Large intestine (tissue), 3 donors: ENCODE results near the gene EVI2B. TPM values are rescaled to one million over a fixed set of nuclear protein-coding genes. Genes with fewer than 3 reads are reported as not detected.

ENCODE experiments used
- DNase-seq, 2 donors: peaks; one replicate each; pipeline versions ENCODE4 v3.0.0 to v3.0.0-alpha.2; 2013
- H3K27ac ChIP-seq: one replicate; pipeline ENCODE4 v1.5.1; 2013; ENCODE audit warnings: low read length
- H3K27me3 ChIP-seq: 2 replicates; pipeline ENCODE4 v1.6.1; 2013; ENCODE audit warnings: low read length; ENCODE audit not compliant: control insufficient read depth, insufficient read depth
- H3K36me3 ChIP-seq: 2 replicates; pipeline ENCODE4 v1.6.1; 2013; ENCODE audit warnings: low read length; ENCODE audit not compliant: control insufficient read depth, insufficient read depth
- H3K4me1 ChIP-seq: one replicate; pipeline ENCODE4 v1.6.1; 2013; ENCODE audit warnings: low read length; ENCODE audit not compliant: control insufficient read depth, insufficient read depth
- H3K4me3 ChIP-seq: one replicate; pipeline ENCODE4 v1.5.1; 2013; ENCODE audit warnings: low read length
- H3K9me3 ChIP-seq: one replicate; pipeline ENCODE4 v1.6.1; 2013; ENCODE audit warnings: mild to moderate bottlenecking, low read depth, low read length, moderate library complexity; ENCODE audit not compliant: control insufficient read depth
- WGBS: methylation state at CpG from one replicate; pipeline ENCODE4 v1.1.5; 2013; ENCODE audit warnings: low lambda C conversion rate; ENCODE audit not compliant: insufficient coverage; 5-methylcytosine and 5-hydroxymethylcytosine counted together
- polyA plus RNA-seq: library from polyadenylated mRNA; unstranded; fragments of 120-200 nt; gene quantifications from one replicate; pipeline ENCODE4 v1.2.1, GENCODE V29; 2013

The EVI2B gene
- polyA plus RNA-seq, 1 donor = 7.9 TPM

DNA sequence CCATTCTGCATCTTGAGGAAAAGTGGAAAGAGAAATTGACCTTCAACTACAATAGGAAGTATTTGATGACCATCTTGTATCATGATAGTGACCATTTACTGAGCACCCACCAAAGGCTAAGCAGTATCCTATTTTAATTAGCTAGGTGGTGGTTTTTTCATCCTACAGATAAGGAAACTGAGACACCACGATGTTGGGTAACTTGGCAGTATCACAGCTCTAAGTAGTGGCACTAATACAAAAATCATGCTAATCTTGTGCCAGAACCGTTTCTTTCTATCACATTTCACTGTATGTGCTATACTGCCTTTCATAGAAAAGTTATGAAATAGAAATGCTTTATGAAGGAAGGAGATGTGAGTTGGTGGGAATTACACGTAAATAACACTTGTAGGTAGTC is 2.3 kb downstream of the EVI2B start:
- Histone ChIP-seq H3K27ac (no peak overlapping the region), H3K4me1 (no peaks in the 10 kb centered on the region), H3K36me3 (no peaks in the 10 kb centered on the region), H3K9me3 (no peaks in the 10 kb centered on the region), H3K27me3 (no peaks in the 10 kb centered on the region), H3K4me3 (no peak overlapping the region)
- DNase-seq = no peak
- WGBS = 90% methylated on average over 2 of the region's 3 CpGs

DNA sequence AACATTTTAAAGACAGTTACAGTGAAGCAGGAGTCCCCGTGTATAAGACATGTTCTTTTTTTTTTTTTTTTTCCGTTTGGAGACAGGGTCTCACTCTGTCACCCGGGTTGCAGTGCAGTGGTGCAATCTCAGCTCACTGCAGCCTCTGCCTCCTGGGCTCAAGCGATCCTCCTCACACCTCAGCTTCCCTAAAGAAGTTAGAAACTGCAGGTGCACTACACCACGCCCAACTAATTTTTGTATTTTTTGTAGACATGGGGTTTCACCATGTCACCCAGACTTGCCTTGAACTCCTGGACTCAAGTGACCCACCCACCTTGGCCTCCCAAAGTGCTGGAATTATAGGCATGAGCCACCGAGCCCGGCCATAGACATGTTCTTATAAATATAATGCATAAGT is 3.0 kb downstream of the EVI2B start:
- no peaks in the 10 kb centered on the region for H3K4me1 ChIP-seq
- no peaks in the 10 kb centered on the region for H3K9me3 ChIP-seq
- no CpG with 5 or more reads among the region's 7 CpGs for WGBS
- H3K4me3 ChIP-seq = no peak overlapping the region
- H3K27ac ChIP-seq = no peak overlapping the region
- no peak for DNase-seq
- H3K27me3 ChIP-seq = no peaks in the 10 kb centered on the region
- H3K36me3 ChIP-seq = no peaks in the 10 kb centered on the region

- no peak overlapping the region for H3K27ac ChIP-seq
- DNase-seq = no peak
- whole genome bisulfite sequencing = 90% methylated on average over 1 of the region's 2 CpGs
Observed at GRCh38 chr17:31310260-31310659, 3.6 kb downstream of the EVI2B start.

DNA sequence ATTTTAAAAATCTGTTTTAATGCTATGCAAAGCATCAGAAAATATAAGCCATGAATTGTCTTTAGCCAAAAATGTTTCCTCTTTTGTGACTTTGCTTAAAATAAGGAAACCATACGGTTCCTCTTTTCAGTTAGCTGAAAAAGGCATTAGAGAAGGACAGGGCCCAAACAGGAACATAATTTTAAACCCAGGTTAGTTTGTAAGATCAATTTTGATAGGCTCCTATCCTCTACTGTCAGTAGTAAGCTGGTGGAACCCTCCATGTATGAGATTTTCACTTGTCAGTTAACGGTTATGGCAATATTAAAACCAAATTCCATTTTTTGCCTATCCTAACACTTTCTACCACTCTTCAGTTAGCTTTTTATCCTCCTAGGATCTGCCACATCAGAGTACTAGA is 4.3 kb downstream of the EVI2B start:
- WGBS = 100% methylated on average over 1 of the region's 2 CpGs
- no peaks in the 10 kb centered on the region for H3K36me3 ChIP-seq
- DNase-seq = no peak
- no peaks in the 10 kb centered on the region for H3K9me3 ChIP-seq
- no peaks in the 10 kb centered on the region for H3K4me1 ChIP-seq
- H3K27ac ChIP-seq = no peak overlapping the region
- no peaks in the 10 kb centered on the region for H3K27me3 ChIP-seq
- no peak overlapping the region for H3K4me3 ChIP-seq

More at GRCh38 chr17:31310260-31310659, 3.6 kb downstream of the EVI2B start:
- no peaks in the 10 kb centered on the region for H3K4me1 ChIP-seq
- H3K36me3 ChIP-seq = no peaks in the 10 kb centered on the region
- H3K27me3 ChIP-seq = no peaks in the 10 kb centered on the region
- no peak overlapping the region for H3K4me3 ChIP-seq
- H3K9me3 ChIP-seq = no peaks in the 10 kb centered on the region

- H3K4me1 ChIP-seq = no peaks in the 10 kb centered on the region
- peak in 1 of 2 donors; percentile 61 for DNase-seq
- no peak overlapping the region for H3K4me3 ChIP-seq
- no peaks in the 10 kb centered on the region for H3K36me3 ChIP-seq
- no peaks in the 10 kb centered on the region for H3K27me3 ChIP-seq
- WGBS = 37% methylated on average over 2 of the region's 5 CpGs
- no peaks in the 10 kb centered on the region for H3K9me3 ChIP-seq
- peak overlapping the region; percentile 5 for H3K27ac ChIP-seq
Observed at GRCh38 chr17:31308372-31309334, 5.2 kb downstream of the EVI2B start.

- whole genome bisulfite sequencing = 86% methylated on average over 1 of the region's 1 CpG
- H3K36me3 ChIP-seq = no peaks in the 10 kb centered on the region
Observed at GRCh38 chr17:31307640-31308039, 6.2 kb downstream of the EVI2B start.

DNA sequence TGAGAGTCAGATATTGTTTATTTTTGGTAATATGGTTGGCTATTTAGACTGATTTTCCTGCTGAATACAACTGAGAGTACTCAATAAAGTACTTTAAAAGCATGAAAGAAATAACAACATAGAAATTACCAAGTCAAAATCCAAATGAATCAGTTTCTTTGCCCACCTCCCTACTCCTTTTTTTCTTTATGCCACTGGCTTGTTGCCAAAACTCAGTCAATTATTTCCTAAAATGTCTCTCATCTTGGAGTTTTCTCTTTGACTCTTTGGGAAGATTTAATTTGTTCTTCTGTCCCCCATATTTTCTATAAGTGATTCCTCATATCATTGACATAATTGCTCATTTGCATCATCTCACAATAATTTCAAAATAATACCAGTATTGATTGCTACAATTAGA is 14.2 kb downstream of the EVI2B start:
- H3K36me3 ChIP-seq = peaks cover 2% of the 10 kb centered on the region
- no peak overlapping the region for H3K27ac ChIP-seq
- no peak for DNase-seq
- H3K9me3 ChIP-seq = no peaks in the 10 kb centered on the region
- no peaks in the 10 kb centered on the region for H3K4me1 ChIP-seq
- H3K27me3 ChIP-seq = no peaks in the 10 kb centered on the region
- no peak overlapping the region for H3K4me3 ChIP-seq

More at GRCh38 chr17:31307640-31308039, 6.2 kb downstream of the EVI2B start:
- DNase-seq = no peak
- Histone ChIP-seq H3K27ac (no peak overlapping the region), H3K4me3 (no peak overlapping the region), H3K27me3 (no peaks in the 10 kb centered on the region), H3K9me3 (no peaks in the 10 kb centered on the region), H3K4me1 (no peaks in the 10 kb centered on the region)

DNA sequence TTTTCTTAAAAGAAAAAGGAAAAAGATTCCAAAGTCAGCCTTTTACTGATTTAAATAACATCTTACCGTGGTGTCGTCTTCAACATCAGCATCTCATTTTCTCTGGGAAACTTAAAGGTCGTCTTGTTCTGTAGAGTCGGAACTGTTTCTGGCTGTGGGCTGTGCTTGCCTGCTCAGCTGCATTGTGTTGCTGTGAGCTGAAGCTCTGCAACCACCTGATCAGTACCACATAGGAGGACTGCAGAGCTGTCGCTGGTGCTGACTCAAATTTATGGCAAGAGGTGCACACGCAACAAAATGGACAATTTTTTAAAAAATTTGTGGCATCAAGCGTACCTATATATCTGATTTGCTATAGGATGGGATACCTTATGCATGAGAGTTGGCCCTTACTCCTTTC is 16.8 kb downstream of the EVI2B start, which contains the start of gene OMG:
Gene OMG, minus strand, starts transcription at position 150 of the 400 bp plus-strand sequence. CDS start 908 bp downstream, outside the sequence.
- no peak for DNase-seq
- peaks cover 2% of the 10 kb centered on the region for H3K36me3 ChIP-seq
- no peak within 1 kb of the TSS for H3K4me3 ChIP-seq
- no CpG with 5 or more reads among the region's 7 CpGs for WGBS
- H3K4me1 ChIP-seq = no peaks in the 10 kb centered on the region
- H3K9me3 ChIP-seq = no peaks in the 10 kb centered on the region
- H3K27me3 ChIP-seq = no peaks in the 10 kb centered on the region
- no peak within 1 kb of the TSS for H3K27ac ChIP-seq

GRCh38 chr17:31296142-31296541 is 17.7 kb downstream of the EVI2B start:
- no peaks in the 10 kb centered on the region for H3K27me3 ChIP-seq
- 100% methylated on average over 2 of the region's 2 CpGs for WGBS
- no peak for DNase-seq
- no peaks in the 10 kb centered on the region for H3K9me3 ChIP-seq
- no peak overlapping the region for H3K27ac ChIP-seq
- H3K4me3 ChIP-seq = no peak overlapping the region
- peaks cover 2% of the 10 kb centered on the region for H3K36me3 ChIP-seq
- H3K4me1 ChIP-seq = no peaks in the 10 kb centered on the region

- peaks cover 2% of the 10 kb centered on the region for H3K36me3 ChIP-seq
- no CpG with 5 or more reads among the region's 1 CpG for WGBS
- no peak overlapping the region for H3K4me3 ChIP-seq
- no peak overlapping the region for H3K27ac ChIP-seq
- H3K9me3 ChIP-seq = no peaks in the 10 kb centered on the region
- DNase-seq = no peak
- no peaks in the 10 kb centered on the region for H3K4me1 ChIP-seq
- no peaks in the 10 kb centered on the region for H3K27me3 ChIP-seq
Observed at GRCh38 chr17:31295489-31295871, 18.4 kb downstream of the EVI2B start.
